Peyer's patch (tissue), 4 donors: ENCODE measurements around the gene C19orf47.

Source experiments
- CTCF ChIP-seq, 6 experiments: fragments of 450-650 bp in 4 of 6; fragments of 200-600 bp in 2 of 6; sonication (generic) in 1 of 6; IDR thresholded peaks; one replicate each; pipeline ENCODE4 v1.5.1; 2017 to 2019; ENCODE audit warnings: antibody characterized with exemption in 6 of 6, mild to moderate bottlenecking in 3 of 6, moderate library complexity in 1 of 6
- POLR2A ChIP-seq, 2 donors: fragments of 450-650 bp; IDR thresholded peaks; one replicate each; pipeline ENCODE4 v1.5.1; 2017; ENCODE audit warnings: antibody characterized with exemption in 2 of 2, mild to moderate bottlenecking in 2 of 2, moderate library complexity in 2 of 2

- TF ChIP-seq CTCF (IDR thresholded peaks at IDR 0.05) (no peak), POLR2A (IDR thresholded peaks at IDR 0.05) (no peak)
Measured at GRCh38 chr19:40388481-40388880, 40.3 kb upstream of the C19orf47 start.
